ENCODE data around the gene MDGA2.

The MDGA2 gene

GRCh38 chr14:47619392-47619791 lies 56.0 kb downstream of the MDGA2 start:
- no peak for DNase-seq

- no peak for DNase-seq
These were observed 68.8 kb downstream of the MDGA2 start for GRCh38 chr14:47606566-47606965.

- DNase-seq, result no peak
These were observed 78.5 kb downstream of the MDGA2 start for GRCh38 chr14:47596860-47597259.

GRCh38 chr14:47596232-47596631 lies 79.2 kb downstream of the MDGA2 start:
- no peak for DNase-seq

- no peak for DNase-seq
These were observed 79.9 kb downstream of the MDGA2 start for GRCh38 chr14:47595552-47595951.

- DNase-seq, result no peak
These were observed 84.5 kb downstream of the MDGA2 start for GRCh38 chr14:47590767-47591495.

- DNase-seq, result no peak
These were observed 90.0 kb downstream of the MDGA2 start for GRCh38 chr14:47585447-47585846.

GRCh38 chr14:47567273-47567672 lies 108.1 kb downstream of the MDGA2 start:
- no peak for DNase-seq

- DNase-seq, result no peak
These were observed 117.5 kb downstream of the MDGA2 start for GRCh38 chr14:47557894-47558293.

- DNase-seq, result no peak
These were observed 120.1 kb downstream of the MDGA2 start for GRCh38 chr14:47555333-47555732.

- no peak for DNase-seq
These were observed 125.5 kb downstream of the MDGA2 start for GRCh38 chr14:47549886-47550285.

- DNase-seq, result no peak
These were observed 131.9 kb downstream of the MDGA2 start for GRCh38 chr14:47543459-47543858.

GRCh38 chr14:47541662-47542061 lies 133.7 kb downstream of the MDGA2 start:
- DNase-seq, result no peak

- no peak for DNase-seq
These were observed 136.4 kb downstream of the MDGA2 start for GRCh38 chr14:47539031-47539461.

GRCh38 chr14:47536341-47536740 lies 139.1 kb downstream of the MDGA2 start:
- no peak for DNase-seq

- no peak for DNase-seq
These were observed 148.7 kb downstream of the MDGA2 start for GRCh38 chr14:47526591-47527244.

GRCh38 chr14:47524524-47524923 lies 150.9 kb downstream of the MDGA2 start:
- no peak for DNase-seq

- DNase-seq, result no peak
These were observed 155.0 kb downstream of the MDGA2 start for GRCh38 chr14:47520382-47520781.

- no peak for DNase-seq
These were observed 163.6 kb downstream of the MDGA2 start for GRCh38 chr14:47511829-47512228.

- DNase-seq, result no peak
These were observed 165.4 kb downstream of the MDGA2 start for GRCh38 chr14:47509957-47510356.

GRCh38 chr14:47507861-47508260 lies 167.5 kb downstream of the MDGA2 start:
- no peak for DNase-seq

GRCh38 chr14:47500369-47500768 lies 175.0 kb downstream of the MDGA2 start:
- no peak for DNase-seq

GRCh38 chr14:47490766-47491165 lies 184.6 kb downstream of the MDGA2 start:
- no peak for DNase-seq

GRCh38 chr14:47490353-47490752 lies 185.1 kb downstream of the MDGA2 start:
- DNase-seq, result no peak

- DNase-seq, result no peak
These were observed 190.0 kb downstream of the MDGA2 start for GRCh38 chr14:47485421-47485820.
